ENCODE measurements around the gene NHP2.
A peak's percentile ranks its signal among the peaks of the same experiment; 100 is the strongest.
"Not testable (repeated sequence)": the region's sequence is repeated elsewhere in the genome, so short reads cannot be mapped to it uniquely, and the experiment has no call there.

The NHP2 gene

GRCh38 chr5:178153530-178154340, at the start of gene NHP2:
Gene NHP2 (minus strand): TSS chr5:178153885. CDS start chr5:178153817, 68 bp downstream.
- peak; percentile 98 for DNase-seq (ENCODE audit: low spot score)

GRCh38 chr5:178202541-178202940, 48.9 kb upstream of the NHP2 start:
- DNase-seq (ENCODE audit: low spot score) = no peak

- DNase-seq (ENCODE audit: low spot score) = no peak
These were observed 48.2 kb upstream of the NHP2 start for GRCh38 chr5:178201927-178202235.

GRCh38 chr5:178201221-178201926, 47.7 kb upstream of the NHP2 start:
- DNase-seq (ENCODE audit: low spot score) = no peak

GRCh38 chr5:178199581-178200434, 46.1 kb upstream of the NHP2 start:
- no peak for DNase-seq (ENCODE audit: low spot score)

GRCh38 chr5:178198706-178199105, 45.0 kb upstream of the NHP2 start:
- DNase-seq (ENCODE audit: low spot score) = no peak

GRCh38 chr5:178198151-178198550, 44.5 kb upstream of the NHP2 start:
- DNase-seq (ENCODE audit: low spot score) = not testable (repeated sequence)

- no peak for DNase-seq (ENCODE audit: low spot score)
These were observed 43.3 kb upstream of the NHP2 start for GRCh38 chr5:178196986-178197385.

GRCh38 chr5:178196281-178196812, 42.7 kb upstream of the NHP2 start:
- no peak for DNase-seq (ENCODE audit: low spot score)

- no peak for DNase-seq (ENCODE audit: low spot score)
These were observed 40.3 kb upstream of the NHP2 start for GRCh38 chr5:178194026-178194425.

- DNase-seq (ENCODE audit: low spot score) = no peak
These were observed 39.6 kb upstream of the NHP2 start for GRCh38 chr5:178193251-178193809.

GRCh38 chr5:178192787-178193186, 39.1 kb upstream of the NHP2 start:
- DNase-seq (ENCODE audit: low spot score) = no peak

GRCh38 chr5:178192244-178192643, 38.6 kb upstream of the NHP2 start:
- no peak for DNase-seq (ENCODE audit: low spot score)

- DNase-seq (ENCODE audit: low spot score) = no peak
These were observed 38.0 kb upstream of the NHP2 start for GRCh38 chr5:178191661-178192060.

- no peak for DNase-seq (ENCODE audit: low spot score)
These were observed 35.7 kb upstream of the NHP2 start for GRCh38 chr5:178189433-178189832.

GRCh38 chr5:178187014-178187413, 33.3 kb upstream of the NHP2 start, which contains the start of gene GMCL2:
Gene GMCL2 (minus strand): TSS chr5:178187371. CDS start chr5:178187299, 72 bp downstream.
- no peak for DNase-seq (ENCODE audit: low spot score)

- no peak for DNase-seq (ENCODE audit: low spot score)
These were observed 32.7 kb upstream of the NHP2 start for GRCh38 chr5:178186427-178186826.

- DNase-seq (ENCODE audit: low spot score) = no peak
These were observed 28.6 kb upstream of the NHP2 start for GRCh38 chr5:178182158-178182876.

- DNase-seq (ENCODE audit: low spot score) = no peak
These were observed 26.6 kb upstream of the NHP2 start for GRCh38 chr5:178180141-178180863.

- no peak for DNase-seq (ENCODE audit: low spot score)
These were observed 23.9 kb upstream of the NHP2 start for GRCh38 chr5:178177569-178177968.

- DNase-seq (ENCODE audit: low spot score) = no peak
These were observed 23.1 kb upstream of the NHP2 start for GRCh38 chr5:178176791-178177190.

All from RKO (cell line).